Stimulated activated CD8-positive, alpha-beta memory T cell treated with anti-CD3 and anti-CD28 coated beads, Interleukin-7, amount 100 ng/mL, for 1 hour (primary cell): ENCODE data around the gene MAP10.
"Not testable (repeated sequence)": the region's sequence is repeated elsewhere in the genome, so short reads cannot be mapped to it uniquely, and the experiment has no call there.

Experiments used
- DNase-seq, 2 donors: peaks; one replicate each; pipeline ENCODE4 v3.0.0-alpha.2; 2020; ENCODE audit warnings: low read depth in 2 of 2

MAP10 gene

DNA sequence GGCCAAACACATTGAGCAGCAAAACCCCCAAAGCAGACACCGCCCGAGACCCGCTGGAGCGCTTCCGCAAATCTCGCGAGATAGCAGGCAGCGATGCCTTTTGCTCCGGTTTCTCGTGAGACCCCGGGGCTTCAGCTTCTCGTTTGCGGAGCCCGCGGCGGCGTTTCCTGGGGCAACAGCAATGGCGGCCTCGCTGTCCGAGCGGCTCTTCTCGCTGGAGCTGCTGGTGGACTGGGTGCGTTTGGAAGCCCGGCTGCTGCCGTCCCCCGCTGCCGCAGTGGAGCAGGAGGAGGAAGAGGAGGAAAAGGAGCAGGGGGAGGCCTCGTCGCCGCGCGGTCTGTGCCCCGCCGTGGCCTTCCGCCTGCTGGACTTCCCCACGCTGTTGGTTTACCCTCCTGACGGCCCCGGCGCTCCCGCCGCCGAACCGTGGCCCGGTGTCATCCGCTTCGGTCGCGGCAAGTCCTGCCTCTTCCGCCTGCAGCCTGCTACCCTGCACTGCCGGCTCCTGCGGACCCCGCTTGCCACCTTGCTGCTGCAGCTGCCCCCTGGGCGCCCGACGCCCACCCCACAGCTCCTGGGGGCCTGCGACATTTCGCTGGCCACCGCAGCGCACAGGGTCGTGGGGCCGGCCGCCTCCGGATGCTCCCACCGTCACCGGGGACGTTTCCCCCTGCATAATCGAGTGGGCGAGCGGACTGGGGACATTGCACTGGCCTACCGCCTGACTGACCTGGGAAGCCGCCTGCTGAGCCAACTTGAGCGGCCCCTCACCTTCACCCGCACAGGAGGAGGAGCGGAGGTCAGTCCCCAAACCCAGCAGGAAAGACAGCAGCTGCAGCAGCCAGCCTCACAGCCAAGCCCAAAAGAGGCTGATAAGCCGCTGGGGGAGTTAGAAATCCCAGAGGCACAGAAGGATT lies at the start of gene MAP10:
Gene MAP10 (plus strand): TSS at position 148 of the 917 bp plus-strand sequence. CDS start 34 bp downstream, at position 182.
- DNase-seq: peak; percentile 44 to 45

DNA sequence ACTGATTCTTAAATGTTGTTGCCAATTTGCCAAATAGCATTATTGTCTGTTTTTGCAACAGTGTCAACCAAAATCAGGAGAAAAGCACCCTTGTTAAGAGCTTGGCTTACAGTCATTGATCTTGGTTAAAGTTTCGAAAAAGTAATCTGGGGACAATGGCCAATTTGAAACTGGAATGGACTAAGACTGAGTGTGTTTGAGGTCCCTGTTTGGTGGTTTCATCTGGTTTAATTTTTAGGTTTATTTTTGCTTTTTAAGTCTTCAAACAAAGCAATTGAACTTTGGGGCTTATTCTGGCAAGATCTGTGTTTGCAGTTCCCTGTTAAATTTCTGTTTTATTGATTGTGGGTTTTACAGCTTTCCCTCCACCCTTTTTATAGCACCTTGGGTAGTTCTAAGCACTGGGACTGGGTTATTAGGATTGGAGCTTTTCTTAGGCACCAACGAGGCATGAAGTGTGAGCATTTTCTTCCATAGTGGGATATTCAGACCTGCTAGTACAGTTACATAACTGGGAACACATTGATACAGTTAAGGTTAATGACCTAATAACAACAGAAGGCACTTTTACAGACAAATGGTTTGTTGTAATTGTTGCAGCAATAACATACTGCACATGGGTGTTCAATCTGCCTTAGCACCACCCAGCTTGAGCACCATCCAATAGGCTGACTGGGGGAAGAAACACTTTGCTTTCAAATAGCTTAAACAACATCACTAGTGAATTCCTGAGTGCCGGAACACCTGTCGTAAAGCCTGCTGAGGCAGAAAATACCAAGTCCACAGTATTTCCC lies 40.6 kb upstream of the MAP10 start:
- no peak for DNase-seq

DNA sequence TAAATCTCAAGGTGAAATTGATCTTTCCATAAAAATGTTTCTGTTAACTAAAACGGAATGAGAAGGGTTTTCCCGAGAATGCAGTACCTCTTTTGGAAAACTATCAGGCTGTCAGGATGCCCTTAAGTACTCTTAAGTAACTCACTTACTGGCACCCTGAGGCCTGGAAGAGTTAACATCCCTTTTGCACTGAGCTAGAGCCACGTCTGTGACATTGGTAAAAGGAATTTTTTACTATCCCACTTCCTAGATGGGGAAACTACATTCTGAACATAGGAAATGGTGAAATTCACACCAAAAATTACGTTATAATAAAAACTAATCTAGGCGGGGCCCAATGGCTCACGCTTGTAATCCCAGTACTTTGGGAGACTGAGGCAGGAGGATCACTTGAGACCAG lies 39.7 kb upstream of the MAP10 start:
- no peak for DNase-seq

DNA sequence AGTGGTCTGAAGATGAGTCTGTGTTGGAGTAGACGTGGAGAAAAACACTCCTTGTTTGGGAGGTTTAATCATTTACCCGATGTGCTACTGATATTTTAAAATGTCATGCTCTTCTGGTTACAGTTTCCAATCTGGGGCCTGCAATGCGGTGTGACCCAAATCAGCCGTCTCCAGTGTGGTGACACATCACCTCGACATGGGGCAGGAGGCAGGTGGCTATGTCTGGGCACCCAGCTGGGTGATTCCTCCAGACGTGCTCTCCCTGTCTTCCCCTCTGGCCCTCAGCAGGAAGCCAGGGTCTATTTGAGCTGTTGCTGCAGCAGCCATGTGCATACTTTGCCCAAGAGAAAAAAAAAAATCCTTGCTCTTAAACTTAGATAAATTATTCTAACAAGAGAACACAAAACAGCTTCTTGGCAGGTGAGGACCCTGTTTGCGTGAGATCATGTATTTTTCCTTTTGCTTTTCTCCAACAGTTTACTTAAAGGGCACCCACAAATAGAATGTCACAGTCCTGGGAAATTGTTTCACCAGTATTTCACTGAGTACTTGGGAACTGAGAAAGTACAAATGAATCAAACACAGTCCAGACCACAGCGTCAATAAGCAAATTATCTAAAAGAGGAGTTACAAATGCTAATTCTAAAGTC lies 38.9 kb upstream of the MAP10 start:
- DNase-seq: no peak

GRCh38 chr1:232766904-232767303 lies 38.3 kb upstream of the MAP10 start:
- no peak for DNase-seq

- DNase-seq: no peak
These were observed 37.7 kb upstream of the MAP10 start for GRCh38 chr1:232767305-232768074.

DNA sequence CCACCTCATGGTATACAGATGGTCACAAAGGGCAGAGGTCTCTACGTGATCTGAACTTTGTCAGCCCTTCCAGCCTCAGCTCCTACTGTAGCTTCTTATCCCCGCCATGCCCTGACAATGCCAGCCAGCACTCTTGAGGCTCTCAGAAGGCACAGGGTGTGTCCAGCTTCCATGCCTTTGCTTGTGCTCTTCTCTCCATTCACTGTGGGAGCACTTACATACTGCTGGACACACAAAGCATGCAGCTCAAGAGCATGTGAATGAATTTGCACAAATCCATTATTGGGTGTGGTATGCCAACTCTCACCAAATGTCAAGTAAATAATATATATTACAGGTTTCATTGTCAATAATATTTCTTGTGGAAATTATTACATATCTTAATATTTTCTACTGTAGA lies 36.4 kb upstream of the MAP10 start:
- no peak for DNase-seq

GRCh38 chr1:232769733-232770132 lies 35.5 kb upstream of the MAP10 start:
- no peak for DNase-seq

DNA sequence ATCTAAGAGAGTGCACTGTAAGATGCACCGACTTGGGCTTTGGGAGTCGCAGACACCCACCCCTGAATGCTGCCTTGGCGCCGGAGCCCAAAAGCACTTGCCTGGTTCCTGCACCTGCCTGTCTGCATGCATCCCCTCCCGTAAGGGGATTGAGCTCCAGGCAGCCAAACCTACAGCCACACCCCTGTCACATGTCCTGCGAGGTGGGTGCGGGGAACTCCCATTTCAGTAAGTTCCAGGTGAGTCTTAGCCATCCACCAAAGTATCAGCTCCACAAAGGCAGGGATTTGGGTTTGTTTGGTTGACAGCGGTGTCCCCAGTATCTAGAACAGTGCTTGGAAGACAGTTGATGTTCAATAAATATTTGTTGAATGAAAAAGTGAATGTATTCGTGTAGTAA lies 31.5 kb upstream of the MAP10 start:
- no peak for DNase-seq

DNA sequence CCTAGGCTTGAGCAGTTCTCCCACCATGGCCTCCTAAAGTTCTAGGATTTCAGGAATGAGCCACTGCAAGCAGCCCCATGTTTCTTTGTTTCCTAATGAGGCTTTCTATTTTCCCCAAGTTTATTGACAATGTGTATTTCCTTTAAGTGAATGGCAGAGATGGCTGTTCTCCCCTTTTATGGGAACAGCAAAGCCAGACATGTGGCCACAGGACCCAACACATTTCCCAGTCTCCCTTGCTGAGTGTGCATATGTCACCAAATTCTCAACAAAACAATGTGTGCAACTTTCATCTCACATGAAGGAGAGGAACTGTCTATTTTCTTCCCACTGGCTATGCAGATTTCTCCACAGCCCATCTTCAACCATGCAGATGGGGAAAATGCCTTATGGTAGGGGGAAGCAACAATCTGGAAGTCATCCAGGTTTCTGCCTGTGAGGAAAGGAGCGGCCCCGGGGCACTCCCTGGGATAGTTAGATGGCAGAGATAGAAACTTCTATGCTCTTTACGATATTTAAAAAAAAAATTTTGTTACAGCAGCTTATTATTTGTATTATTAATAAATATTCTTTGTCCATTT lies 28.6 kb upstream of the MAP10 start:
- no peak for DNase-seq

GRCh38 chr1:232780354-232780753 lies 24.9 kb upstream of the MAP10 start:
- no peak for DNase-seq

DNA sequence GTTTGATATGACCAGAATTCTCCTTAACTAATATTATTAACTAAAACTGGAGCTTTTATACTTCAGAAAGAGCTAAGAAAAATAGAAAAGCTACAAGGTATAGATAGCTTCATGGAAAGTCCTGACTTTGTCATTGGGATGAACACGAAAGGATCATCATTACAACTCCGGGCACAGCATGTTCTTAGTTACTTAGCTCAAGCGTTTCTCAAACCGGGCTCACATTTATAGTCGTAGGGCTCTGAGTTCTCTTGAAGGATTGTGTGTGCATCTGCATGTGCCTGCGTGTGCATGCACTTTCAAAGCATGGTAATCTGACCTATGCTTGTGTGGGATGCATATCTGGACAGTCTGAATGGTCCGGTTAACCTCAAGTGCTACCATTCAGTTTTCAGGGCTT lies 20.4 kb upstream of the MAP10 start:
- no peak for DNase-seq

- DNase-seq: not testable (repeated sequence)
These were observed 19.6 kb upstream of the MAP10 start for GRCh38 chr1:232785630-232786029.

DNA sequence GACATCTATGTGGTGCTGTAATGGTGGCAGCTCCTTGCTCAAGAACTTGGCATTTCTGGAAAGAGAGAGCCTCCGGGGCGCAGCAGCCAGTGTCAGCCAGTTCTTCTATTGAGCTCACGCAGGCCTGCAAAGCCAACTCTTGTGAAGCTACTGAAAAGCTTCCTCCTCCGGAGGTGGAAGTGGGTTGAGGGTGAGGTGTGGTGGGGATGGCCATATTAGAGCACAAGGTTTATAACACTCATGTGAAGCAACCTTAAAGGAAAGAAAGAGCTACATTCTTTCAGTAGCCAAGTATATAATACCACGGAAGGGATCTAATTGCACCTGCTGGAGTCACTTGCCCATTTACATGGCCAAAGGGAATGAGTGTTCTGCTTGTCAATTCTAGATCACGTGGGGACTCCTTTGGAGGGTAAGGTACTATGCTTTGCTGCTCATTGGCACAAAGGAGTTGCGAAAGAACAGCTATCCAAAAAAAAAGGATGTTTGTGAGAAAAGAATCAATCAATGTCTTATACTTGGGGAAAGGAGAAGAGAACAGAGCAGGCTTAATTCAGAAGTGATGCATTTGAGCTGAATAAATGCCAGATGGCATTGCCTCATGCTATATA lies 18.3 kb upstream of the MAP10 start:
- DNase-seq: no peak

DNA sequence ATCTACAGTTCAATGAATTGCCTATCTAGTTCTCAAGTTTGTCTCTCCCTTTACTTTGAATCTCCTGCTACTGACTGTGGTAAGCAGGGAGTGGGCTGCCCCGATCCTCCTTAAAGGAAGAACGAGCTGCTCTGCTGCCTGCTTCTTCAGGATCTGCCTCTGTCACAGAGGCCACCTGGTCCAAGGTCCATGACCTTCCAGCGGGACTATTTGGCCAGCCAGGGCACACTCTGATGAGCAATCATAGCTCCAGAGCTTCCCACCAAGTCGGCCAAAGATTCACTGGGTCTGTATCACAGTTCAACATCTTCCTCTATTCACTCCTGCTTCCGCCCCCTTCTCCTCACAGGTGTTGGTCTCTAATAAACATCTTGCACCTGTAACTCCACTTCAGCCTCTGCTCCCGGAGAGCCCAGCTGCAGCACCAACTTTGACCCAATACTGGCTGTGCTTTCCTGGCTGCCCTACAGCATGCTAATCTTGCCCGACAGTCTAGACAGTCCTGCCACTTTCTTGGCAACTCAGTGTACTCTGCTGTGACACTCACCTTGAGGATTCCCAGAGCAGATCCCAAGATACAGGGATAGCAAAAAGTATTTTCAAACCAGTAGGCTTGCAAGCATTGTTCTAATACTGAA lies 16.9 kb upstream of the MAP10 start:
- no peak for DNase-seq

- DNase-seq: no peak
These were observed 15.6 kb upstream of the MAP10 start for GRCh38 chr1:232789651-232790050.

DNA sequence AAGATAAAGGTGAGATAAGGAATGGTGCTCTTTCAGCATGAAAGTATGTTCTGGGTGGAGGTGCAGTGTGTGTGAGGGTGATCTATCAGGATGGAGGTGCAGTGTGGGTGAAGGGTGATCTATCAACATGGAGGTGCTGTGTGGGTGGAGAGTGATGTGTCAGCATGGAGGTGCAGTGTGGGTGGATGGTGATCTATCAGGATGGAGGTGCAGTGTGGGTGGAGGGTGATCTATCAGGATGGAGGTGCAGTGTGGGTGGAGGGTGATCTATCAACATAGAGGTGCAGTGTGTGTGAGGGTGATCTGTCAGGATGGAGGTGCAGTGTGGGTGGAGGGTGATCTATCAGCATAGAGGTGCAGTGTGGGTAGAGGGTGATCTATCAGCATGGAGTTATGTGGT lies 12.3 kb upstream of the MAP10 start:
- DNase-seq: no peak

GRCh38 chr1:232793944-232794343 lies 11.3 kb upstream of the MAP10 start:
- DNase-seq: no peak

- DNase-seq: no peak
These were observed 9.6 kb upstream of the MAP10 start for GRCh38 chr1:232795497-232796053.
